Mesothelial cell of epicardium (in vitro differentiated cells): Measurements from ENCODE around the gene GSN. TPM values are rescaled to one million over a fixed set of nuclear protein-coding genes. Genes with fewer than 3 reads are reported as not detected.

Experiments
- DNase-seq, 2 experiments: peaks; one replicate each; pipeline ENCODE4 v3.0.0; 2021; ENCODE audit warnings: low spot score in 2 of 2; ENCODE audit not compliant: unreplicated experiment in 2 of 2
- H3K27ac Mint-ChIP-seq: 2 replicates; pipeline ENCODE4 v1.8.0; 2021; ENCODE audit warnings: mixed read lengths
- H3K27me3 Mint-ChIP-seq: 2 replicates; pipeline ENCODE4 v1.8.0; 2021; ENCODE audit warnings: low read depth, mixed read lengths
- H3K36me3 Mint-ChIP-seq: 2 replicates; pipeline ENCODE4 v1.8.0; 2021; ENCODE audit warnings: mixed read lengths
- H3K4me1 Mint-ChIP-seq: 2 replicates; pipeline ENCODE4 v1.8.0; 2021; ENCODE audit warnings: mixed read lengths
- H3K4me3 Mint-ChIP-seq: 2 replicates; pipeline ENCODE4 v1.8.0; 2021; ENCODE audit warnings: mild to moderate bottlenecking, moderate library complexity, mixed read lengths
- H3K9me3 Mint-ChIP-seq: 2 replicates; pipeline ENCODE4 v1.8.0; 2021; ENCODE audit warnings: mixed read lengths
- CTCF ChIP-seq: fragments of 200-600 bp; sonication (generic); IDR thresholded peaks from one replicate; pipeline ENCODE4 v1.5.0; 2021; ENCODE audit warnings: antibody characterized with exemption; ENCODE audit not compliant: unreplicated experiment
- total RNA-seq: library from RNA; stranded (reverse); gene quantifications from 3 replicates; pipeline ENCODE4 v1.2.1, GENCODE V29; 2021

GSN gene
- total RNA-seq, 1 donor from 2014 or later, result 114 TPM

- no peak overlapping the region for H3K27ac Mint-ChIP-seq
Measured at GRCh38 chr9:121294151-121294743, 26.3 kb downstream of the GSN start.

GRCh38 chr9:121294866-121295661 lies 27.1 kb downstream of the GSN start:
- H3K27ac Mint-ChIP-seq, result no peak overlapping the region
- no peak for TF ChIP-seq CTCF
- no peaks in the 10 kb centered on the region for H3K9me3 Mint-ChIP-seq
- H3K4me1 Mint-ChIP-seq, result peaks cover 16% of the 10 kb centered on the region
- H3K36me3 Mint-ChIP-seq, result no peaks in the 10 kb centered on the region
- no peak overlapping the region for H3K4me3 Mint-ChIP-seq
- DNase-seq, result no peak
- no peaks in the 10 kb centered on the region for H3K27me3 Mint-ChIP-seq

More at GRCh38 chr9:121294151-121294743, 26.3 kb downstream of the GSN start:
- DNase-seq, result no peak
- Mint-ChIP-seq H3K9me3 (no peaks in the 10 kb centered on the region), H3K36me3 (no peaks in the 10 kb centered on the region), H3K4me1 (peaks cover 20% of the 10 kb centered on the region), H3K4me3 (no peak overlapping the region), H3K27me3 (no peaks in the 10 kb centered on the region)
- TF ChIP-seq CTCF, result no peak

- H3K9me3 Mint-ChIP-seq, result no peaks in the 10 kb centered on the region
- no peak for TF ChIP-seq CTCF
- H3K4me3 Mint-ChIP-seq, result no peak overlapping the region
- H3K36me3 Mint-ChIP-seq, result no peaks in the 10 kb centered on the region
- H3K27me3 Mint-ChIP-seq, result no peaks in the 10 kb centered on the region
- H3K27ac Mint-ChIP-seq, result no peak overlapping the region
- no peak for DNase-seq
- H3K4me1 Mint-ChIP-seq, result peaks cover 20% of the 10 kb centered on the region
Measured at GRCh38 chr9:121295662-121296191, 27.8 kb downstream of the GSN start.

- Mint-ChIP-seq H3K9me3 (no peaks in the 10 kb centered on the region), H3K36me3 (no peaks in the 10 kb centered on the region), H3K27ac (peak overlapping the region; percentile 25), H3K4me1 (peaks cover 23% of the 10 kb centered on the region), H3K27me3 (no peaks in the 10 kb centered on the region), H3K4me3 (no peak overlapping the region)
- TF ChIP-seq CTCF, result no peak
- DNase-seq, result no peak
Measured at GRCh38 chr9:121296213-121297127, 28.5 kb downstream of the GSN start.

GRCh38 chr9:121297389-121297788 lies 29.4 kb downstream of the GSN start:
- Mint-ChIP-seq H3K27ac (peak overlapping the region; percentile 54), H3K36me3 (no peaks in the 10 kb centered on the region), H3K4me1 (peaks cover 23% of the 10 kb centered on the region), H3K4me3 (no peak overlapping the region), H3K9me3 (no peaks in the 10 kb centered on the region), H3K27me3 (no peaks in the 10 kb centered on the region)
- no peak for DNase-seq
- no peak for TF ChIP-seq CTCF
